ENCODE data around the gene LIPH.

Gene LIPH

DNA sequence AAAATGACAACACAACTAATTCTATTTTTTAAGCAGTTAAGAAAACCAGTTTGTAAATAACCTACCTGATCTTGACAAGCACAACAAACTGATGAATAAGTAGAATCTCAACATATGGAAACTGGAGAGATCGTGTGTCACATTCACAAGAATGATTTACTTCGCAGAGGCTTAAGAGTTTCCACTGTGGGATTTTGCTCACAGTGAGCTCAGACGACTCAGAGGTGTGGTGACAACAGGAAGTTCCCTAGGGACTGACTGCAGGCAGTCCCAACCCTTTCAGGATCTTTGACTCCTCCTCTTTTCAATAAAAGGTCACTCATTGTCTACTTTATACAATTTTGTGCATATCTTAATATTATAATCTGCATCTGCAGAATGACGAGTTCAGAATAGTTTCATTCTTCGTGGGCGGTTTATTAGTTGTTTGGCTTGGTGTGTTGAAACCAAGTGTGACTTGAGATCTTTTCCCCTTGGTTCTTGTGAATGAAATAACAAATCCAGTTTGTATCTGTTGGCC, at the start of gene LIPH:
TSS of gene LIPH (minus strand) at position 231 of the 520 bp plus-strand sequence. CDS start at position 114, 117 bp downstream.
- peak within 1 kb of the TSS; percentile 91 for H2AFZ ChIP-seq (ENCODE audit: low read length)

DNA sequence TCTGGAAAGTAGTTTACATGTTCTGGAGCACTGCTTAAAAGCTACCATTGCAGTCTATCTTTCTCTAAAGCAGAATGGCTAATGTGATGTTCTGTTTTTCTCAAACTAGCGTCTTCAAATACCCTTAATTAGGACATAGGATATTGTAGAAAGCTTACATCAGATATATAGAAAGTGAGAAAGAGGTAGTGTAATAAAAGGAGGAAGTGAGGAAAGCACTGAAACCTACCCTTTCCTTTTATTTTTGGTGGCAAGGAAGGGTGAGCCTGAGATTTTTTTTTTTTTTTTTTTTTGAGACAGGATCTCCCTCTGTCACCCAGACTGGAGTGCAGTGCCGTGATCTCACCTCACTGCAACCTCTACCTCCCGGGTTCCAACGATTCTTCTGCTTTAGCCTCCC, 43.1 kb upstream of the LIPH start:
- Histone ChIP-seq H3F3A (ENCODE audit: low read depth) (no peaks in the 10 kb centered on the region), H3K4me2 (ENCODE audit: low read depth, low read length, poor library complexity, severe bottlenecking) (no peak overlapping the region), H3K27me3 (ENCODE audit: insufficient read depth, low read length, poor library complexity, severe bottlenecking) (no peaks in the 10 kb centered on the region), H3K9me3 (ENCODE audit: insufficient read depth, low read depth, low read length) (no peaks in the 10 kb centered on the region), H3K79me2 (ENCODE audit: insufficient read depth, low read length) (no peaks in the 10 kb centered on the region), H3K36me3 (ENCODE audit: insufficient read depth, low read length) (peaks cover 8% of the 10 kb centered on the region; the same call in 1 of the 2 replicates), H3K4me3 (ENCODE audit: low read length, poor library complexity, severe bottlenecking) (no peak overlapping the region), H3K9me2 (replicated peaks; ENCODE audit: low read depth, low read length) (no peaks in the 10 kb centered on the region), H3K9ac (ENCODE audit: low read depth, low read length, poor library complexity, severe bottlenecking) (no peak overlapping the region), H2AFZ (ENCODE audit: low read length) (no peak overlapping the region), H4K20me1 (ENCODE audit: insufficient read depth, low read length, poor library complexity, severe bottlenecking) (no peaks in the 10 kb centered on the region), H3K4me1 (ENCODE audit: insufficient read depth, low read length, poor library complexity, severe bottlenecking) (peaks cover 4% of the 10 kb centered on the region)
- TF ChIP-seq EZH2phosphoT487 (IDR thresholded peaks at IDR 0.05; ENCODE audit: borderline replicate concordance), result no peak
- TF ChIP-seq, protein P1, sequence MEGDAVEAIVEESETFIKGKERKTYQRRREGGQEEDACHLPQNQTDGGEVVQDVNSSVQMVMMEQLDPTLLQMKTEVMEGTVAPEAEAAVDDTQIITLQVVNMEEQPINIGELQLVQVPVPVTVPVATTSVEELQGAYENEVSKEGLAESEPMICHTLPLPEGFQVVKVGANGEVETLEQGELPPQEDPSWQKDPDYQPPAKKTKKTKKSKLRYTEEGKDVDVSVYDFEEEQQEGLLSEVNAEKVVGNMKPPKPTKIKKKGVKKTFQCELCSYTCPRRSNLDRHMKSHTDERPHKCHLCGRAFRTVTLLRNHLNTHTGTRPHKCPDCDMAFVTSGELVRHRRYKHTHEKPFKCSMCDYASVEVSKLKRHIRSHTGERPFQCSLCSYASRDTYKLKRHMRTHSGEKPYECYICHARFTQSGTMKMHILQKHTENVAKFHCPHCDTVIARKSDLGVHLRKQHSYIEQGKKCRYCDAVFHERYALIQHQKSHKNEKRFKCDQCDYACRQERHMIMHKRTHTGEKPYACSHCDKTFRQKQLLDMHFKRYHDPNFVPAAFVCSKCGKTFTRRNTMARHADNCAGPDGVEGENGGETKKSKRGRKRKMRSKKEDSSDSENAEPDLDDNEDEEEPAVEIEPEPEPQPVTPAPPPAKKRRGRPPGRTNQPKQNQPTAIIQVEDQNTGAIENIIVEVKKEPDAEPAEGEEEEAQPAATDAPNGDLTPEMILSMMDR (conservative IDR thresholded peaks at IDR 0.05; ENCODE audit: low read length), result no peak

More for the DNA sequence above, at the start of gene LIPH:
- H4K20me1 ChIP-seq (ENCODE audit: insufficient read depth, low read length, poor library complexity, severe bottlenecking), result no peaks in the 10 kb centered on the region
- no peaks in the 10 kb centered on the region for H3K9me2 ChIP-seq (replicated peaks; ENCODE audit: low read depth, low read length)
- H3K36me3 ChIP-seq (ENCODE audit: insufficient read depth, low read length), result no peaks in the 10 kb centered on the region
- H3K9ac ChIP-seq (ENCODE audit: low read depth, low read length, poor library complexity, severe bottlenecking), result no peak within 1 kb of the TSS
- no peaks in the 10 kb centered on the region for H3K9me3 ChIP-seq (ENCODE audit: insufficient read depth, low read depth, low read length)
- no peak within 1 kb of the TSS for H3K4me3 ChIP-seq (ENCODE audit: low read length, poor library complexity, severe bottlenecking)
- H3F3A ChIP-seq (ENCODE audit: low read depth), result no peaks in the 10 kb centered on the region
- H3K79me2 ChIP-seq (ENCODE audit: insufficient read depth, low read length), result no peaks in the 10 kb centered on the region
- no peaks in the 10 kb centered on the region for H3K27me3 ChIP-seq (ENCODE audit: insufficient read depth, low read length, poor library complexity, severe bottlenecking)
- TF ChIP-seq, protein P1 (conservative IDR thresholded peaks at IDR 0.05; ENCODE audit: low read length), result no peak
- TF ChIP-seq EZH2phosphoT487 (IDR thresholded peaks at IDR 0.05; ENCODE audit: borderline replicate concordance), result no peak
- H3K4me2 ChIP-seq (ENCODE audit: low read depth, low read length, poor library complexity, severe bottlenecking), result peak within 1 kb of the TSS; percentile 16
- peaks cover 6% of the 10 kb centered on the region for H3K4me1 ChIP-seq (ENCODE audit: insufficient read depth, low read length, poor library complexity, severe bottlenecking)

DNA sequence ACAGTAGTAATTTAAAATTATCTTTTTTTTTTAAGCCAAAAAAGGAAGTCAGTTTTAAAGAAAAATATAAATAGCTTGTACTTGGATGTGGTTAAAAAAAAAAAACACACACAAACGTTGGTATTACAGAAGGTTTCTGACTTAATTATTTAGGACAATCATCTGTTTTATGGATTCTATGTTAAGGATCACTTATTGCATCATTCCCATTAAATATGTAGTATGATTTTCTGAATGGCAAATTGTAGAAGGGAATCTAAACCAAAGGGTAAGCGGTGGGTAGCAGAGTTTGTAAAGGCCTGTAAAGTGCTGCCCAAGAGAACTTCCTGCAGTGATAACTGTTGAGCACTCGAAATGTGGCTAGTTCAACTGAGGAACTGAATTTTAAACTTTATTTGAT, 41.7 kb upstream of the LIPH start:
- Histone ChIP-seq H3K4me3 (ENCODE audit: low read length, poor library complexity, severe bottlenecking) (no peak overlapping the region), H3K79me2 (ENCODE audit: insufficient read depth, low read length) (peaks cover 7% of the 10 kb centered on the region; the same call in 1 of the 2 replicates), H3K27me3 (ENCODE audit: insufficient read depth, low read length, poor library complexity, severe bottlenecking) (no peaks in the 10 kb centered on the region), H3K9me2 (replicated peaks; ENCODE audit: low read depth, low read length) (no peaks in the 10 kb centered on the region), H3K4me1 (ENCODE audit: insufficient read depth, low read length, poor library complexity, severe bottlenecking) (peaks cover 8% of the 10 kb centered on the region), H2AFZ (ENCODE audit: low read length) (no peak overlapping the region), H3K4me2 (ENCODE audit: low read depth, low read length, poor library complexity, severe bottlenecking) (no peak overlapping the region), H3K9ac (ENCODE audit: low read depth, low read length, poor library complexity, severe bottlenecking) (no peak overlapping the region), H3K9me3 (ENCODE audit: insufficient read depth, low read depth, low read length) (no peaks in the 10 kb centered on the region), H4K20me1 (ENCODE audit: insufficient read depth, low read length, poor library complexity, severe bottlenecking) (no peaks in the 10 kb centered on the region), H3K36me3 (ENCODE audit: insufficient read depth, low read length) (peaks cover 8% of the 10 kb centered on the region; the same call in 1 of the 2 replicates), H3F3A (ENCODE audit: low read depth) (no peaks in the 10 kb centered on the region)
- TF ChIP-seq, protein P1 (conservative IDR thresholded peaks at IDR 0.05; ENCODE audit: low read length), result no peak
- no peak for TF ChIP-seq EZH2phosphoT487 (IDR thresholded peaks at IDR 0.05; ENCODE audit: borderline replicate concordance)
